Hepatocyte (in vitro differentiated cells): ENCODE measurements around the gene IGFALS.

Experiments used
- EZH2 ChIP-seq: fragments of 200-600 bp; sonication (generic); IDR thresholded peaks from 2 replicates; pipeline ENCODE4 v1.6.1; 2016; ENCODE audit warnings: antibody characterized with exemption, mild to moderate bottlenecking, borderline replicate concordance
- TF ChIP-seq, protein P1 (sequence below): fragments of 200-600 bp; sonication (generic); IDR thresholded peaks from 2 replicates; pipeline ENCODE4 v1.5.1; 2016; ENCODE audit warnings: antibody characterized with exemption, mild to moderate bottlenecking; ENCODE audit not compliant: poor library complexity

DNA sequence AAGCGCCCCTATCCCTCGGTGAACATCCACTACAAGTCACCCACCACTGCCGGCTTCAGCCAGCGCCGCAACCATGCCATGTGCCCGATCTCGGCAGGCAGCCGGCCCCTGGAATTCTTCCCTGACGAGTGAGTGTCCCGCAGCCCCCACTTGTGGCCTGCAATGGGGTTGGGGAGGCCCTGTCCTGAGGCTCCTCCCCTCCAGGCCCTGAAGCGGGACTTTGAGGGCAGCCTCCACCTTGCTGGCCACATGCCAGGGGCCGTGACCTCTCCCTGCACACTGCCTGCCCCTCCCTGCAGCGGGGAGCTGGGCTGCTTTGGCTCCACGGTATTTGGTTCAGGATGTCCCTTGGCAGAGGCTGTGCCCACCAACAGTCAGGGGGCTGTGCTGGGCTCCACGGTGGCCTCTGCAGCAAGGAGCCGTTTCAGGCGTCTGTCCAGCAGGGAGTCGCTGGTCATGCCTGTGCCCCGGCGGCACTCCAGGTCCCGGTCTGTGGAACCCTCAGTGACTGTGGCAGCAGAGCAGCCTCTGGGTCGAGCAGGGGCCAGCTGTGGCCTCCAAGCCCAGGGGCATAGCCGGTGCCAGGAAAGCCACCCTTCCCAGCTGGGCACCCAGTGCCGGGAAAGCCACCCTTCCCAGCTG is 30.5 kb downstream of the IGFALS start:
- TF ChIP-seq, protein P1, sequence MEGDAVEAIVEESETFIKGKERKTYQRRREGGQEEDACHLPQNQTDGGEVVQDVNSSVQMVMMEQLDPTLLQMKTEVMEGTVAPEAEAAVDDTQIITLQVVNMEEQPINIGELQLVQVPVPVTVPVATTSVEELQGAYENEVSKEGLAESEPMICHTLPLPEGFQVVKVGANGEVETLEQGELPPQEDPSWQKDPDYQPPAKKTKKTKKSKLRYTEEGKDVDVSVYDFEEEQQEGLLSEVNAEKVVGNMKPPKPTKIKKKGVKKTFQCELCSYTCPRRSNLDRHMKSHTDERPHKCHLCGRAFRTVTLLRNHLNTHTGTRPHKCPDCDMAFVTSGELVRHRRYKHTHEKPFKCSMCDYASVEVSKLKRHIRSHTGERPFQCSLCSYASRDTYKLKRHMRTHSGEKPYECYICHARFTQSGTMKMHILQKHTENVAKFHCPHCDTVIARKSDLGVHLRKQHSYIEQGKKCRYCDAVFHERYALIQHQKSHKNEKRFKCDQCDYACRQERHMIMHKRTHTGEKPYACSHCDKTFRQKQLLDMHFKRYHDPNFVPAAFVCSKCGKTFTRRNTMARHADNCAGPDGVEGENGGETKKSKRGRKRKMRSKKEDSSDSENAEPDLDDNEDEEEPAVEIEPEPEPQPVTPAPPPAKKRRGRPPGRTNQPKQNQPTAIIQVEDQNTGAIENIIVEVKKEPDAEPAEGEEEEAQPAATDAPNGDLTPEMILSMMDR = no peak
- TF ChIP-seq EZH2 = no peak
